ENCODE data around the gene CLK3. TPM values are rescaled to one million over a fixed set of nuclear protein-coding genes. Genes with fewer than 3 reads are reported as not detected.
"Not testable (repeated sequence)": the region's sequence is repeated elsewhere in the genome, so short reads cannot be mapped to it uniquely, and the experiment has no call there.

CLK3 gene
- 44.0 TPM for total RNA-seq
- long read RNA-seq, transcript CLK3-202 (13 exons, 2,621 nt) = major isoform, 63 of 103 reads
- long read RNA-seq, partial matches to known transcripts = 17 of 103 reads
- long read RNA-seq, other reads (novel, unspliced or antisense) = 18 of 103 reads

DNA sequence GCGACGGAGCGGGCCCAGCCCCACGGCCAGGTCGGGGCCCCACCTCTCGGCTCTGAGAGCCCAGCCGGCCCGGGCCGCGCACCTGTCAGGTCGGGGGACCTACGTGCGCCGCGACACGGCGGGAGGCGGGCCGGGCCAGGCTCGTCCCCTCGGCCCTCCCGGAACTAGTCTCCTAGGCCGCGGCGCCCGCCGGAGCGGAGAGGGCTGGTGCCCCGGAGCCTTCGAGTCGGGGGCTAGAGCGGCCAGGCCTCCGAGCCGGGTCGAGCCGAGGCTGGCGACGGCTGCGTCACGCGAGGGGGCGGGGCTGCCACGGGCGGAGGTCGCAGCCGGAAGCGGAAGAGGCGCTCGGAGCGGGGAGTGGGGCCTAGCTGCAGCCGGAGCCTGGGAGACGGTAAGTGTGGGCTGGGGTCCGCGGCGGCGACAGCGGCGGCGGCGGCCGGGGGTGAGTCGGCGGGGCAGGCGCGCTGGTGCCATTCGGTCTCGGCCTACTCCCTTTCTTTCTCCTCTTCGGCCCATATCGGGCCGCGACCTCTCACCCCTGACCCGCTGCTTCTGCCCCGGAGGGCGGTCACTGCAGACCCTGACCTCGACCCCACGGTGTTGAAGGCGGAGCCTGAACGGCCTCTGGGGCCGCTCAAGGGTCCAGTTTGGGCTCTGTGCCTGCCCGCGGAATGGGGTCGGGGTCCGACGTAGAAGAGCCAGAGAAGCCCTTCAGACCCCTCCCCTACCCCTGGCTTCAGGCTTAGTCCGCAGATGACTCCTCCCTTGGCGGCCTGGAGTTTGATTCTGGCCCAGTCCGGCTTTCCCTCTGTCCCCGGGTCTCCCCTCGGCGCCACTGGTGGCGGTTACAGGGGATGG lies at the start of gene CLK3:
TSS of gene CLK3 (plus strand) at position 329 of the 858 bp plus-strand sequence. CDS start 3,361 bp downstream, outside the sequence.
- intact Hi-C loops (cut with DNase I) = no loop called here
- peak; percentile 98 for DNase-seq
- ATAC-seq (ENCODE audit: poor library complexity) = peak; percentile 88

DNA sequence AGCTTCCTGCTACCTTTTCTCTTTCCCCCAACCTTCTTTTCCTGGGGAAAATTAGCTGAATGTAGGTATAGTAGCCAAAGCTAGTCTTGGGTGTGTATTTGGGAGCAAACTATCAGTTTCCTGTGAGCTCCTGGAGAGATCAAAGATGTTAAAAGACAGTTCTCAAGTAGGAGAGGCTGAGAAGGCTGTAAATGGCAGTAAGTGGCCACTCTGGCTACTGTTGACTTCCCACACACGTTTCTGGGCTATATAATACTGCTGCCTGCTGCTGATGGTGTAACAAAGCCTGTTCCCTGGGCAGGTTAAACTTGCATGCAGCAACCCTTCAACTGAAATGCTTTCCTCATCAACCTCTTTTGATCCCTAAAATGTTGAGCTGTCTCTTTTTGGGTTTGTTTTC lies 47.0 kb upstream of the CLK3 start:
- no peak for ATAC-seq (ENCODE audit: poor library complexity)
- intact Hi-C loops (cut with DNase I) = no loop called here

DNA sequence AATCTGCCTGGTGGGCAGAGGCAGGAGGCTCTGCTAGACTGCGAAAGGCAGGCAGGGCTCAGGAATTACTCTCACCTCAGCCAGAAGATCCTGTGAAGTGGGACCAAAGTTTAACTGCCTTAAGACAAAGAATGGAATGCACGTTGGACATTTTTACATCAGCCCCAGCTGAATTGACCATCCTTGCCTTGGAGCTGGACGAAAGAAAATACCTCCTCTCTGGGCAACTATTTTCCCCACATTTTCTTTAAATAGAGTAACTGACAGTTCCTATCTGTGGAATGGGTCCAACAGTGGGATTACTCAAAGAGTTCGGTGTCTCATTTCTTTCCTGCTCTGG lies 45.9 kb upstream of the CLK3 start:
- ATAC-seq (ENCODE audit: poor library complexity) (no peak), DNase-seq (no peak)
- intact Hi-C loops (cut with DNase I) = no loop called here

More for the DNA sequence above, 47.0 kb upstream of the CLK3 start:
- DNase-seq = no peak

DNA sequence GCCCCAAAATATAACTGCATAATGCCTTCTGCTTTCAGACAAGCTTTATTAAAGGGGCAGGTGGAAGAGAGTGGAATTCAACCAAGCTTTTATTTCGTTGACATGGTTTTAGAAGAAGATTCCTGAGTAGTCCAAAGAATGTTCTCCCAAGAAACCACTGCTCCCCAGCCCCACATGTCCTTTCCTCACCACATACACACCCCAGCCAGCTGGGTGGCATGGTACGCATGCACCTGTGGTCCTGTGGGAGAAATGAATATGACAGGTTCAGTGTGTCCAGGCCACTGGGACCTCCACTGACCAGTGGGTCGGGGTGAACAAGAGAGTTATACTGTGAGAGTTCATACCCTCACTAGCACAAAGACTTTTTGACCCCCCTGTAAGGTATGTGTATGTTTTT lies 44.4 kb upstream of the CLK3 start:
- intact Hi-C loops (cut with DNase I) = no loop called here

DNA sequence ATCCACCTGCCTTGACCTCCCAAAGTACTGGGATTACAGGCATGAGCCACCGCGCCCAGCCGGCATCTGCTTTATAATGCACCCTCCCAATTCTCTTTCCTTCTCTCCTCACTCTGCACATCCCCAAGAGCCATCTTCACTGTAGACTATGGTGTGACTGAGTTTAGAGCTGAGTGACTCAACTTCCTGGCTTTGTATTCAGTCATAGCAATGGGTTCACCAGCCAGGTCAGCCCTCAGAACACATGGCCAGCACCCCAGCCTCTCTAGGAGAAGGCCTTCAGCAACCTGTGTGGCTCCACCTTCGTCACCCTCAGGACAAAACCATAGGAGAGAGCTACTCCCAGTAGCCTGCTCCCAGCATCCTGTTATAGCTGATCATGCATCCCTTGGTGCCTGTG lies 41.6 kb upstream of the CLK3 start:
- DNase-seq (no peak), ATAC-seq (ENCODE audit: poor library complexity) (no peak)
- intact Hi-C loops (cut with DNase I) = no loop called here

More for the DNA sequence above, 44.4 kb upstream of the CLK3 start:
- ATAC-seq (ENCODE audit: poor library complexity) = no peak
- no peak for DNase-seq

DNA sequence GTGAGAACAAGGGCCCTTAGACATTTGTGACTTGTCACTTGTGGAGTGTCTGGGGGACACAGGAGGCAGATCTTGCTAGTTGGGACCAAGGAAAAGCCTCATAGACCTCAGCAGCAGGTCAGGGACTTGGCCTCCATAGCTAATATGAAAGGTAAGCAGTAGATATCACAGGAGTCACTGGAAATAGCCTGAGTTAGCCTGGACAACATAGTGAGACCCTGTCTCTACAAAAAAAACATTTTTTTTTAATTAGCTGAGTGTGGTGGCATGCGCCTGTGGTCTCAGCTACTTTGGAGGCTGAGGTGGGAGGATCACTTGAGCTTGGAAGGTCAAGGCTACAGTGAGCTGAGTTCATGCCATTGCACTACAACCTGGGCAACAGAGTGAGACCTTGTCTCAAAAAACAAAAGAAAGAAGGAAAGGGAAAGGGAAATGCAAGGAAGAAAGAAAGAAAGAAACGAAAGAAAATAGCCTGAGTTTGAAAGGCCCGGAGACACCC lies 37.1 kb upstream of the CLK3 start:
- ATAC-seq (ENCODE audit: poor library complexity) = no peak
- intact Hi-C loops (cut with DNase I) = no loop called here

DNA sequence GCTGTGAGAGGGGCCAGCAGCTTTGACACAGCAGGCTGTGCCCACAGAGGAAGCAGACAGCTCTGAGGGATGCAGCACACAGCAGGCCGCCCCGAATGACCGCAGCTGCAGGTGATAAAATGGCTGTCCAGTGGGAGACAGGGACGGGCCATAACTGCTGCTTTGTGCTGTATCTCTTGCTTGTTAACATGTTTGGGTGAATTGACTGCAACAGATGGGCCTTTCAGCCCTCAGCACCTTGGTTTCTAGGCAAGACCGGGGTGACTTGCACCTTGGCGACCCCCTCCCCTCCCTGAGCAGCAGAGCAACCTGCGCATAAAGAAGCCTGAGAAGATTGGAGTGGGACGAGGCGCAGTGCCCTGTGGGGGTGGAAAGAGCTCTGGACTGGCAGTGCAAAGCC lies 36.6 kb upstream of the CLK3 start:
- DNase-seq (no peak), ATAC-seq (ENCODE audit: poor library complexity) (no peak)
- intact Hi-C loops (cut with DNase I) = no loop called here

More for the DNA sequence above, 37.1 kb upstream of the CLK3 start:
- no peak for DNase-seq

DNA sequence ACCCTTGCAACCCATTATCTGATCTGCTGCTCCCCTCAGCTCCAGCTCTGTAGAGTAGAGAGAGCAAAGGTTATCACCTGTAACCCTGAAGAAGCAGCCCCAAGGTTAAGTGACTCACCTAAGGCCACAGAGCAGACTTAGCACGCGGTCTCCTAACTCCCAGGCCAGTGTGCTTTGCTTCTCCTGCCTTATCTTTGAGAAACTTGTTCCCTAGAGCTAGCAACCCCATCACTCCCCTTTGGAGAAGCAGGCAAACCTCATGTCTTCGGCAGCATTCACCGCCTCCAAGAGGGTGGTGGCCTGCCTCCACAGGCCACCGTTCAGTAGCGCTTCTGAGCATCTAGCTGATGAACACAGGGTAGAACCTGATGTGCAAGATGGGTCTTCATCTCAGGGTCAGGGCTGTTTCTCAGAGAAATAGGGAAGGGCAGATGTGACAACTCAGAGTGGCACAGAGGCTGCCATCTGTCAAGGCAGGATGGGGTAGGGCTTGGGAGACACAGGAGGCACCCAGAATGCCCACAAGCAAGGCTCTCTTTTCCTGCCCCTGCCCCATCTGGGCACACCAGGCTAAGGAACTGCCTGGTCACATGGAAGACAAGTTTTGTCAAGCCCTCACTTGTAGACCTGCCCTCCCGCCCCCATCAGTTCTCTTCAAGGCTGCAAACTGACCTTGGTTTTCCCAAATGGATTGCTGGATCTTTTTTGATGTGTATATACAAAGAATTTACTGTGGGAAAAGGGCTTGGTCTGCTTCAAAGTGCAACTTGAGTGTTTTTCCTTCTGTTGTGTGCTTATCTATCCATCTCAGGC lies 34.9 kb upstream of the CLK3 start:
- DNase-seq (no peak), ATAC-seq (ENCODE audit: poor library complexity) (no peak)
- intact Hi-C loops (cut with DNase I) = no loop called here

DNA sequence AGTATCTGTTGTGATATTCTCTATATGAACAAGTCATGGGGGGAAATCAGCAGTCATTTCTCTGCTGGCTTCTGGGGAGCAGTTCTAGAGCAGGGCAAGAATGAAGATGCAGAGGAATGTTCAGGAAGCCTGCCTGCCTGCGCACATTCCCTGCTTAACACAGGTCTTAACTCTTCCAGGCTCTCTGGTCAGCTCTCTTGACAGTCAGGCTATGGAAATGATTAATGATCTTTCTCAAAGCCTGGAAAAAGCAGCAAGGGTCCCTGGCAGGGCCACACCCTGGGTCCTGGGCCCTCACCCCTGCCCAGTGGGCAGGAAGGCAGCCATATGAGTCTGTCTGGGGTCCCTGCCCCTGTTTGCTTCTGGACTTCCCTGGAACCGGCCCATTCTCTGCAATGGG lies 31.4 kb upstream of the CLK3 start:
- DNase-seq (no peak), ATAC-seq (ENCODE audit: poor library complexity) (no peak)
- intact Hi-C loops (cut with DNase I) = no loop called here

DNA sequence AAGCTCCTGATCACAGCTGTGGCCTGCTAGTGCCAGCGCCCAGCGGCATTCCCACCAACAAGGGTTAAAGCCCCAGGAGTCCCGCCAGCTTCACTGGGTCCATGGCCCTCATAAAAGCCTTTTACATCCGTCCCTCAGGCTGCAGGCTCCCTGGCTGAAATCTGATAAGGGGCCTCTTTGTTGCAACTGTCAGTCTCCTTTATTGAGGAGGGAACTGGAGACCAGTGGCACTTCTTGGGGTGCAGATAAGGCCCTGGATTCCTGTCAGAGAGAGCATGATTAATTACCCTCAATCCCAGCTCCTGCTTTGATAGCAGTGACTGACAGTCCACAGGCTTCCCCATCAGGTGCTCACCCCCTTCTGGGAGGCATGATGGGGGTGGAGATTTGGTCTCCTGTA lies 30.9 kb upstream of the CLK3 start:
- intact Hi-C loops (cut with DNase I) = no loop called here
- DNase-seq (no peak), ATAC-seq (ENCODE audit: poor library complexity) (no peak)

DNA sequence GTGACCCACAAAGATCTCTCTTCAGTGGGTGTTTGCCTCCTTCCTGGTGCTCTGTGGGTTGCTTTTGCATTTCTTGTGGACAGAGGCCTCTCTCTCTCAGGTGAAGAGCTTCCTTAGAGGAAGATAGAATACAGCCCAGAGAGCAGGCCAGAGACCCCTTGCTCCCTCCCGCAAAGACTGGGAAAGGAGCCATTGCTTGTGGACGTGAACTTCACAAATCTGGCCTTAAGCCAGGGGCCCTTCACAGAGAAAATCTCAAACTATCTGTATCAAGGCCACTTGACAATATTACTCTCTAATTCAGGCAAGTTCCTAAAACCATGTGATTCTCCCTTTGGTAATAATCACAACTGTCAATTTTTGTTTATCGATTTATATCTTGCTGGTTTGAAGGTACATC lies 30.4 kb upstream of the CLK3 start:
- intact Hi-C loops (cut with DNase I) = no loop called here

DNA sequence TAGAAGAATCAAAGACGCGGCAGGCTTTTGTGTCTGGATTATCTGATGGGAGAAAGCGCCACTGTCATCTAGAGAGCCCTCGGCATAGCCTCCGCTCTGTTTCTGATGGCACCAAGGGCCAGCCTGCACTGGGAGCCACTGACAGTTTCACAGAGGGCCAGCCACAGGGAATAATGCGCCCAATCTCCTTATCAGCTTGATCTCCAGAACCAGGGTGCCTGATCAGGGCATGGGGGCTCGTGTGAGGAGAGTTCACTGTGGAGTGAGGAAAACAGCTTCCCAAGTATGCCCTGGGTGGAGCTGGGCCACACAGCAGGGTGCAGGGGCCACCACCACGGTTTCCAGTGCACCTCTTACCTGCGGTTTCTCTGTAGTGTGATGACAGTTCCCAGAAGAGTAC lies 29.8 kb upstream of the CLK3 start:
- intact Hi-C loops (cut with DNase I) = no loop called here
- DNase-seq (no peak), ATAC-seq (ENCODE audit: poor library complexity) (no peak)

More for the DNA sequence above, 30.4 kb upstream of the CLK3 start:
- no peak for ATAC-seq (ENCODE audit: poor library complexity)
- DNase-seq = no peak

DNA sequence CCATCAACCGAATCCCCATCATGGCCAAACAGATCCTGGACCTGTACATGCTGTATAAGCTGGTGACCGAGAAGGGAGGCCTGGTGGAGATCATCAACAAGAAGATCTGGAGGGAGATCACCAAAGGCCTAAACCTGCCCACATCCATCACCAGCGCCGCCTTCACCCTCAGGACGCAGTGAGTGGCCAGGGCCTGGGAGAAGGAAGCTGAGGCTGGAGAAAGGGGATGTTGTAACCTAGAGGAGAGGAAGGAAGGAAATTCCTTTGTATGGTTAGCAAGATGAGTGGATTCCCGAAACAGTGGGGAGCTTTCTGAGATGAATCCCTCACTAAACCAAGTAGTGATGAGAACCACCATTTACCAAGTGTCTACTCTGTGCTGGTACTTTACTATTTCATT lies 25.8 kb upstream of the CLK3 start:
- intact Hi-C loops (cut with DNase I) = no loop called here
- no peak for DNase-seq

DNA sequence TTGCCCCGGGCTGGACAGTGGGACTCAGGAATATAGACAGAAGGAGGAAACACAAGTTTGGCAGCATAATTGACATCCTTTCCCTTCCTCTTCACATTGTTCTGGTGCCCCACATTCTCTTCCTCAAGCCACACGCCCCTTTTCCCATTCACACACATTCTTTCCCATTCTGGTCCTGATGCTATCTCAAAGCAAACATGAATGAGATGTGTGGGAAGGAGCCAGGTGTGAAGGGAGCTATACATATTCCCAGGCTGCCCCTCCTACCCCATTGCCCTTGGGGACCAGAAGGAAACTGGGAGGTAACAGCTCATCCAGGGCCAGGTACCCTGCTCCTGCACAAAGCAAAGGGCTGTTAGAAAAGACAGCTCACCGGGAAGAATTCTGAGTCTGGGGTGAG lies 23.4 kb upstream of the CLK3 start:
- DNase-seq = no peak
- ATAC-seq (ENCODE audit: poor library complexity) = no peak
- intact Hi-C loops (cut with DNase I) = no loop called here

More for the DNA sequence above, 25.8 kb upstream of the CLK3 start:
- ATAC-seq (ENCODE audit: poor library complexity) = no peak

DNA sequence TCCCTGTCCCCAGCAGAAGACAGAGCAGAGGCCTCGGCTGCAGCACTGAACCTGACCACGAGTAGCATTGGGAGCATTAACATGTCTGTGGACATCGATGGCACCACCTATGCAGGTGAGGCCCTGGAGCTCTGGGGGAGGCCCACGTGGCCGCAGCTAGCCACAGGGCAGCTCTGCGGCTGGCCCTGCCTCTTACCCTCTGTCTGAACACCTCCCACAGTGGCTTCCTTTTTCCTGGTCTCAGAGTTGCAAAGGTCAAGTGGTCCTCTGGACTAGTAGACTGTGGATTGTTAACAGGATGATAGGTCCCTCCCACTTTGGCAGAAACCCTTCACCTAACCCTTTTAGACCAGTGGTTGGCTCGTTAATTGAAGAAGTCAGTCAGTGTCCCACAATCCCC lies 22.5 kb upstream of the CLK3 start:
- DNase-seq = no peak
- ATAC-seq (ENCODE audit: poor library complexity) = no peak
- intact Hi-C loops (cut with DNase I) = no loop called here

DNA sequence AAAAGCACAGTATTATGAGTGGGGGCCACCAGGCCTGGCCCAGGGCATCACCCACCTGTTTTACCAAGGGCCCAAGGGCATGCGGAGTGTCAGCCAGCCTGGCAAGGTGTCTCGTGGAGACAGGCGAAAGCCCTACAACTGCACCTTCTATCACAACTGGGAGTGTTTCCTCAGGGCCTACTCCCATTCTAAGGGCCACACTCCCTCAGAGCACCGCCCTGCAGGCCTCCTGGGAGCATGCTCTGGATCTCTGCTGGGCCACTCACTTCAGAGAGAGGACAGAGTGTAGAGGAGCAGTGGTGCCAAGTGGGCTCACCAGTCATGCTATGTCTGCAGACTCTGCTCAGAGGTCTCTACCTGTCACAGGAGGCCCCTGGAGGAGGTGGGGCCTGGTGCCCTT lies 21.2 kb upstream of the CLK3 start:
- DNase-seq (no peak), ATAC-seq (ENCODE audit: poor library complexity) (no peak)
- intact Hi-C loops (cut with DNase I) = no loop called here

DNA sequence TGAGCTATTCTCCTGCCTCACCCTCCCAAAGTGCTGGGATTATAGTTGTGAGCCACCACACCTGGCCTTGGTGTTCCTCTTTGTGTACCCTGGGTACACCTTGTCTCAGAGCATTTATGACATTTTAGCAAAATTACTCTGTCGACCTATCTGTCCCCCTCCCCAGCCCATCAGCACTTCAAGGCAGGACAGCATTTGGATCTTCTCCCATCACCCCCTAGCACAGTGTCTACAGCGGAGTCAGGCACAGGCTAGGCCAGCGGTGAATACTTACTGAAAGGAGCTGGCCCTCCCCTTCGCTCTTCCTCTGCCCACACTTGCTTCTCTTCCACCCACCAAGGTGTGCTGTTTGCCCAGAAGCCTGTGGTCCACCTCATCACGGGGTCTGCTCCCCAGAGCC lies 20.4 kb upstream of the CLK3 start:
- no peak for DNase-seq
- intact Hi-C loops (cut with DNase I) = no loop called here

DNA sequence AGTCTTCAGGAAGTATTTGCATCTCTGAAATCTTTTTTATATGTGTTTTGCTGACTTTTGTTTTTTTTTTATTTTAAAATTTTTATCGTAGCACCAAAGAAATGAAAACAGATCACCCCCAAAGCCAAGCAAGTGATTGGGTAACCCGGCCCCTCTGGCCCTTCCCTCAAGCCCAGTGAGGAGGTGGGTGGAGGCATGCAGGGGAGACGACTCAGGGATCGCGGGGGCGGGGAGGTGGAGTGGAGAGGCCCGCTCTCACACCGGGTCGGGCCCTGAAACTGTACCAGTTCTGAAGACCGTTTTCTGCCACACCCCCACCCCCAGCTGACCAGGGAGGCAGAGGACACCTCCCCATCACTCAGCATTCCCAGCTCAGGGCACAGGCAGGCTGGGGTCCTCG lies 18.9 kb upstream of the CLK3 start:
- ATAC-seq (ENCODE audit: poor library complexity); intact Hi-C loops (cut with DNase I); DNase-seq: not testable (repeated sequence)

More for the DNA sequence above, 20.4 kb upstream of the CLK3 start:
- no peak for ATAC-seq (ENCODE audit: poor library complexity)

DNA sequence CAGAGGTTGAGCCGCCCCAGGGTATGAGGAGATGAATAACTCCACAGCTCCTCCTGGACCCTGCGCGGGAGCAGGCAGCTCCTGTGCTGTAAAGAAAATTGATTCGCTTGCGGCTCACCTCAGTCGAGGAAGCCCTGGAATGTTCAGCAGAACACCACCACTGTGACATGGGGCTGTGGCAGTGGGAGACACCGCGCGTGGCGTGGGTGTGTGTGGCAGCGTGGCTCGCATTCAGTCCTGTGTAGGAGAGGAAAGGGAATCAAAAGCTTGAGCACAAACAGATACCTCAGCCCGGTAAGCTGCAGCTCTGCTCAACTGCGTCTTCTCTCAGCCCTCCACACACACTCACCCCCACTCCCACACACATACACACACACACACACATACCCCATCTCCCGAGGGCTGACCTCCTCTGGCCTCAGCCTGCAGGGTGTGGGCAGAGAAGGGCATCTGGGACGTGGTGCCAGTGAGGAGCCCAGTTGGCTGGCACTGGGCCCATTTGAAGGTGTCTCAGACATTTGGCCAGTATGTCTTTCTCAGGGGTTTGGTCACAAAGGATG lies 18.4 kb upstream of the CLK3 start:
- ATAC-seq (ENCODE audit: poor library complexity); DNase-seq; intact Hi-C loops (cut with DNase I): not testable (repeated sequence)

Measured in Right ventricle myocardium superior (tissue), 1 donor.